Measurements from ENCODE around the gene PLPPR3.

PLPPR3 gene, protein sequence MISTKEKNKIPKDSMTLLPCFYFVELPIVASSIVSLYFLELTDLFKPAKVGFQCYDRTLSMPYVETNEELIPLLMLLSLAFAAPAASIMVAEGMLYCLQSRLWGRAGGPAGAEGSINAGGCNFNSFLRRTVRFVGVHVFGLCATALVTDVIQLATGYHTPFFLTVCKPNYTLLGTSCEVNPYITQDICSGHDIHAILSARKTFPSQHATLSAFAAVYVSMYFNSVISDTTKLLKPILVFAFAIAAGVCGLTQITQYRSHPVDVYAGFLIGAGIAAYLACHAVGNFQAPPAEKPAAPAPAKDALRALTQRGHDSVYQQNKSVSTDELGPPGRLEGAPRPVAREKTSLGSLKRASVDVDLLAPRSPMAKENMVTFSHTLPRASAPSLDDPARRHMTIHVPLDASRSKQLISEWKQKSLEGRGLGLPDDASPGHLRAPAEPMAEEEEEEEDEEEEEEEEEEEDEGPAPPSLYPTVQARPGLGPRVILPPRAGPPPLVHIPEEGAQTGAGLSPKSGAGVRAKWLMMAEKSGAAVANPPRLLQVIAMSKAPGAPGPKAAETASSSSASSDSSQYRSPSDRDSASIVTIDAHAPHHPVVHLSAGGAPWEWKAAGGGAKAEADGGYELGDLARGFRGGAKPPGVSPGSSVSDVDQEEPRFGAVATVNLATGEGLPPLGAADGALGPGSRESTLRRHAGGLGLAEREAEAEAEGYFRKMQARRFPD

GRCh38 chr19:821825-822503, at the start of gene PLPPR3:
Gene PLPPR3 (minus strand): TSS chr19:821955. CDS start chr19:821559, 396 bp downstream.
- no peak for DNase-seq

DNA sequence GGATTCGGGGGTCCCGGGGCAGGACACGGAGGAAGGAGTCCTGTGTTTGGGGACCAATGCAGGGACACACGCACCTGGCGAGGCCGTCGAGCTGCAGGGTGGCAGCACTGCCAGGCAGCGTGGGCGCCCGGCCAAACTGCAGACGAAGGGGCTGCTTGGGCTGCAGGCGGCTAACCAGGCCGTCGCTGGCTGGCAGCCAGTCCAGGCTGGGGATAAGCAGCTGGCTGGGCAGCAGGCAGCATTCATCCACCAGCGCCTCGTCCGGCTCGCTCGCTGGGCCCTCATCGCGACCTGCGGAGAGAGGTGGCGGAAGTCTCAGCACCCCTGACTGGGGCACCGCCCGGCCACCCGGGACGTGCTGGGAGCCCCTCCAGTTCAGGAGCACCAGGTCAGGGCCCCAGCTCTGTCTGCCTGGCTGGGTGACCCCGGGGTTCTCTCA, 49.2 kb upstream of the PLPPR3 start:
- DNase-seq = no peak

GRCh38 chr19:870314-870713, 48.6 kb upstream of the PLPPR3 start:
- no peak for DNase-seq

GRCh38 chr19:869245-870177, 47.8 kb upstream of the PLPPR3 start:
- peak; percentile 72 for DNase-seq

- no peak for DNase-seq
These were observed 46.9 kb upstream of the PLPPR3 start for GRCh38 chr19:868458-869244.

GRCh38 chr19:867855-868457, 46.2 kb upstream of the PLPPR3 start:
- no peak for DNase-seq

- DNase-seq = no peak
These were observed 45.6 kb upstream of the PLPPR3 start for GRCh38 chr19:867301-867793.

GRCh38 chr19:866769-867300, 45.1 kb upstream of the PLPPR3 start:
- DNase-seq = no peak

GRCh38 chr19:863315-863620, 41.5 kb upstream of the PLPPR3 start:
- DNase-seq = no peak

- peak; percentile 77 for DNase-seq
These were observed 41.0 kb upstream of the PLPPR3 start for GRCh38 chr19:862581-863314.

DNA sequence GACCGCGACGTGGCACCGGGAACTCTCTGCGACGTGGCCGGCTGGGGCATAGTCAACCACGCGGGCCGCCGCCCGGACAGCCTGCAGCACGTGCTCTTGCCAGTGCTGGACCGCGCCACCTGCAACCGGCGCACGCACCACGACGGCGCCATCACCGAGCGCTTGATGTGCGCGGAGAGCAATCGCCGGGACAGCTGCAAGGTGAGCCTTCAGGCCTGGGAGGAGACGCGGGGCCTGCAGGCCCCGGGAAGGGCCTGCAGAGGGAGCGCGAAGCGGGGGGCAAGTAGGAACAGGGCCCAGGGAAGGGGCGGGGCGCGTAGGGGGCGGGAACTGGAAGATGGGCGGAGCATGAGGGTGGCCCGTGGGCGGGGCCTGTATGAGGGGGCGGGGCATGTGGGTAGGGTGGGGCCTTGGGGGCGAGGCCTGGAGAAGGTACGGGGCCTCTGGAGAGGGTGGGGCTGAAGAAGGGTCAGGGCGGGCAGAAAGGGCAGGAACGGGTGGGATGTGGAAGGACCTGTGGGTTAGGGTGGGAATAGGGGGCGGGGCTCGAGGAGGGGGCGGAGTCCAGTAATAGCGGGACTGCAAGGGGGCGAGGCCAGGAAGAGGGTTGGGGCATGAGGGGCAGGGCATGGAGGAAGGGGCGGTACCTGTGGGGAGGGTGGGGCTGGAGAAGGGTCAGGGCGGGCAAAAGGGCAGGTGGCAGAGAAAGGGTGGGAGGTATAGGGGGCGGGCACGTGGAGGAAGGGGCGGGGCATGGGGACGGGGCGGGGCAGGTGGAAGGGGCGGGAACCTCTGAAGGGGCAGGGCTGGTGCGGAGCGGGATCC, 40.2 kb upstream of the PLPPR3 start:
- no peak for DNase-seq

DNA sequence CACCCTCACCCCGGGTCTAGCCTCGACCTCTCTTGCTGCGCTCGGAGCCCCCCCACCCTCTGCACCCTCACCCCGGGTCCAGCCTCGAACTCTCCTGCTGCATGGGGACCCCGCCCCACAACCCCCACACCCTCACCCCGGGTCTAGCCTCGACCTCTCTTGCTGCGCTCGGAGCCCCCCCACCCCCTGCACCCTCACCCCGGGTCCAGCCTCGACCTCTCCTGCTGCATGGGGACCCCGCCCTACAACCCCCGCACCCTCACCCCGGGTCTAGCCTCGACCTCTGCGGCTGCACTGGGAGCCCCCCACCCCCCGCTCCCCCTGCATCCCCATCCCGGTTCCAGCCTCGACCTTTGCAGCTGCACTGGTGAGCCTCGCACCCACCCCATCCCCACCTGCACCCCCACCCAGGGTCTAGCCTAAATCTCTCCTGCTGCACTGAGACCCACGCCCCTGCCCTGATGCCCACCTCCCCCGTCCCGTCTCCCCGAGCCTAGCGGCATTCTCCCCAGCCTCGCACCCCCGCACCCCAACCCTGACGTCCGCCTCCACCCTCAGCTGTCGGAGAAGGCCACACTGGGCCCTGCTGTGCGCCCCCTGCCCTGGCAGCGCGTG, 39.5 kb upstream of the PLPPR3 start:
- DNase-seq = no peak

DNA sequence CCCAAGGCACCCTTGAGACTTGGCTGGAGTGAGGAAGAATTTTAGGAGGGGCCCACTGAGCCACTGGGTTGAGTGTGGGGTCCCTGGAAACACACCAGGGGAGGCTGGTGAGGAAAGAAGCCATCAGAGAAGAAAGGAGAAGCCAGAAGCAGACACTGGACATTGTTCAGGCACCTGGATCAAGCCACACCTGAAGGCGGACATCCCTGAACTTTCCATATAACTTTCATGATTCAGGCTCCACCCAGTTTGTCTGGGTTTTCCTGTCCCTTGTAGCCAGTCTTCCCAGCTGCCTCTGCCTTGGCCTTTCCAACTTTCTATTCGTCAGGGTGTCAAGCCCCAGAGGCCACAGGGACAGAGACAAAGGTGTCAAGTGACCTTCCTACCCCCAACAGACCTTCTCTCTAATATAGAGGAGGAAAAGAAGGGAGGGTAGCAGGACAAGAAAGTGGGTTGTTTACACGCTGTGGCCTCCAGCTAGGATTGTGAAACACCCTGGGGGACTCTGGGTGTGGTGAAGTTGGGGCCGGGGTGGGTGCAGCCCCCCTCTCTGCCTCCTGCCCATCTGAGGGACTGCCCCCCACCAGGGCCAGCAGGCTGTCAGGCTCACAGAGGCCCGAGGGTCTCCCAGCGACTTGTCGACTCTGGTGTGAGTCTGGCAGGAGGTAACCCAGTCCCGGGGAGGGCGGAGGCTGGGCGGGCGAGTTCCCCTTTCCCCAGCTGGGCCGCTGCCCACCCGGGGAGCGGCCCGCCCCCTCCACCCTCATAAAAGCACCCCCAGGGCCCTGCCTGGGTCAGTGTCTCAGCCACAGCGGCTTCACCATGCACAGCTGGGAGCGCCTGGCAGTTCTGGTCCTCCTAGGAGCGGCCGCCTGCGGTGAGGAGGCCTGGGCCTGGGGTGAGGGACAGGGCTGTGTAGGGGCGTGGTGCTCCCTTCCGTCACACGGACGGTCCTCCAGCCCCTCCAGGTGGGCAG, 37.4 kb upstream of the PLPPR3 start, which contains the start of gene CFD:
Gene CFD (plus strand): TSS at position 797 of the 976 bp plus-strand sequence. CDS start 26 bp downstream, at position 823.
- DNase-seq = no peak

DNA sequence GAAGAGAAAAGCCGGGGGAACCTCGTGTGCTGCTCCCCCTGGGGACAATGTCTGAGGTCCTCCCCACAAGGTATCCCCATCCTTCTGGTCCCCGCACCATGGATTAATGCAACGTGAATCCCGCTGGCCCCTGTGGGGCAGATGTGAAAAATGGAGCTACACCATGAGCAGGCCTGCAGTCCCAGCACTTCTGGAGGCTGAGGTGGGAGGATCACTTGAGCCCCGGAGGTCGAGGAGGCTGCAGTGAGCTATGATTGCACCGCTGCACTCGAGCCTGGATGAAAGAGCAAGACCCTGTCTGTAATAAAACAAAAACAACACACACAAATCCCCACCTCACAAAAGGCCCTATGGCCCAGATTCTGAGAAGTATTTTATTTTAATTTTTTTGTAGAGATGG, 36.5 kb upstream of the PLPPR3 start:
- no peak for DNase-seq

DNA sequence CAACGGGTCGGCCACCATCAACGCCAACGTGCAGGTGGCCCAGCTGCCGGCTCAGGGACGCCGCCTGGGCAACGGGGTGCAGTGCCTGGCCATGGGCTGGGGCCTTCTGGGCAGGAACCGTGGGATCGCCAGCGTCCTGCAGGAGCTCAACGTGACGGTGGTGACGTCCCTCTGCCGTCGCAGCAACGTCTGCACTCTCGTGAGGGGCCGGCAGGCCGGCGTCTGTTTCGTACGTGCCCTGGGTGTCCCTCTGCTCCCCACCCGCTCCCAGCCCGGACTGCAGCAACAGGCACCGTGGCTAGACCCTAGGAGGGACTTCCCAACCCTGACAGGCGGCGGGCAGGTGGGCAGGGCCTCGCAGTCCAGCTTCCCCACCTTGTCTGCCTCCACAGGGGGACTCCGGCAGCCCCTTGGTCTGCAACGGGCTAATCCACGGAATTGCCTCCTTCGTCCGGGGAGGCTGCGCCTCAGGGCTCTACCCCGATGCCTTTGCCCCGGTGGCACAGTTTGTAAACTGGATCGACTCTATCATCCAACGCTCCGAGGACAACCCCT, 33.9 kb upstream of the PLPPR3 start:
- DNase-seq = no peak

GRCh38 chr19:855142-855541, 33.4 kb upstream of the PLPPR3 start:
- DNase-seq = no peak

DNA sequence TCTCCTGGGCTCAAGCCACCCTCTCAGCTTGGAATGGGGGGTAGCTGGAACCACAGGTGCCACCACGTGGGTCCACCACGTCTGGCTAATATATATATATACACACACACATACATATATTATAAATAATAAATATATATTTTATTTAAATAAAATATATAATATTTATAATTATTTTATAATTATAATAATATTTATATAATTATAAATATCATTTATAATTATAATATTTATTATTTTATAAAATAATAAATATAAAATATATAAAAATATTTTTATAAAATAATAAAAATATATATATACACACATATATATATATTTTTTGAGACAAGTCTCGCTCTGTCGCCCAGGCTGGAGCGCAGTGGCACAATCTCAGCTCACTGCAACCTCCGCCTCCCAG, 32.8 kb upstream of the PLPPR3 start:
- no peak for DNase-seq

Measured in right forelimb (tissue), 1 donor.